ENCODE results near the gene RAB34.
A peak's percentile ranks its signal among the peaks of the same experiment; 100 is the strongest.
"Not testable (repeated sequence)": the region's sequence is repeated elsewhere in the genome, so short reads cannot be mapped to it uniquely, and the experiment has no call there.

Gene RAB34

DNA sequence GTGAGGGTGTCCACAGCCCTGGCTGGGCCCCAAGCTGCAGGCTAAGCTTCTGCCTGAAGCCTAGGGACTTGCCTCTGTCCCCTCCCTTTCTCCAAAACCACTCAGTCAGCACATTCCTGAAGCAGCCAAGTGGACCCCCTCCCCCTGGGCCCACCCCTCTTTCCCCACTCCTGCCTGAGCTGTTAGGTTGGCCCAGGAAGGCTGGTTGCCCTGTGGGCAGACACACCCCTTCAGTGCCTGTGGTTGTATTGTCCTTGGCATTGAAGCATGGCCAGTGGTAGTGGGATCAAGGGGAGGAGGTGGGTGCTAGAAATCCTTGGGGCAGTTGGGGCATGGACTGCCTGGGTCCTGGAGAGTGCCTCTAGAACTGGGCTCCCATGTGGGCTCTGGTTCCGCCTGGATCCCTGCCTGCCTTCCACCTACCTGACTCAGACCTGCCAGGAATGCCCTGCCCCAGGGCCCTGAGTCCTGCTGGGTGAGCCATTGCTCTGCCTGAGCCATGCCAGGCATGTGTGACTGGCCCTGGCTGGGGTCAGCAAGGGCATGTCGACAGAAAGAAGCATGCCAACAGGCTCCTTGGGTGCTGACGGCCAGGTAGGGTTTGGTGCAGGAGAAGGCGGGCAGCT lies 28.2 kb upstream of the RAB34 start:
- no peak for DNase-seq

DNA sequence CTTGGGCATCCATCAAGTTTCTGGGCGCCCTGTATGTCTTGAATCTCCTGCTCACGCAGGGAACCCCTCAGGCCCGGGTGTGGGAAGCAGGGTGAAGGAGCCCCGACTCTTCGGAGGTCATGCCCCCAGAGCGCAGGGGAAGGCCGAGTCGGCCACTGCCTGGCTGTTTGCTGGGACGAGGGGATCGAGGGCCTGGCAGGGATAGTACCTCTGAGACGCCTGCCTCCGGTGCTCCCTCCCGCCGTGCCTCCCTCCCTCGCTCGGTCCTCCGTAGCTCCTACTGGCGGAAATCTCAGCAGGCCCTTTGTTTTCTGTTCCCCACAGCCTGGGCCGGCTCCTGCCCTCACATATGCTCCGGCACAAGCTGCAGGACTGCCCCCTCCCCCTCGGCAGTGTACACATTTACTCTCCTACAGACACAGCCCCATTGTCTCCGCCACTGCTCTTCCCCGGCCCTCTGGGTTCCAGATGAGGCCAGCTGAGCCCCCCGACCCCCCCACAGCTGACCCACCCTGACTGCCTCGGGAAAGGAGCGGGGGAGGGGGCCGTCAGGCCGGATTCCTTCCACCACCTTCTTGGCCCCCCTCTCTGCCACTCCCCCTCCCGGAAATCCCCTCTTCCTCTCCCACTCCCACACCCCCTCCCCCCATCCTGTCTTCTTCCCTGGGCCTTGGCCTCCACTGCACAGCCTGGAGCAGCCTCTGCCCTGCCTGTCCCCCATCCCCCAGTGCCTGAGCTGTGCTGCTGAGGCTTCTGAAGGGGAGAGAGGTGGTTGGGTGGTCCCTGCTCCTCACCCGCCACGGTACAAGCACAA lies 27.5 kb upstream of the RAB34 start:
- no peak for DNase-seq

DNA sequence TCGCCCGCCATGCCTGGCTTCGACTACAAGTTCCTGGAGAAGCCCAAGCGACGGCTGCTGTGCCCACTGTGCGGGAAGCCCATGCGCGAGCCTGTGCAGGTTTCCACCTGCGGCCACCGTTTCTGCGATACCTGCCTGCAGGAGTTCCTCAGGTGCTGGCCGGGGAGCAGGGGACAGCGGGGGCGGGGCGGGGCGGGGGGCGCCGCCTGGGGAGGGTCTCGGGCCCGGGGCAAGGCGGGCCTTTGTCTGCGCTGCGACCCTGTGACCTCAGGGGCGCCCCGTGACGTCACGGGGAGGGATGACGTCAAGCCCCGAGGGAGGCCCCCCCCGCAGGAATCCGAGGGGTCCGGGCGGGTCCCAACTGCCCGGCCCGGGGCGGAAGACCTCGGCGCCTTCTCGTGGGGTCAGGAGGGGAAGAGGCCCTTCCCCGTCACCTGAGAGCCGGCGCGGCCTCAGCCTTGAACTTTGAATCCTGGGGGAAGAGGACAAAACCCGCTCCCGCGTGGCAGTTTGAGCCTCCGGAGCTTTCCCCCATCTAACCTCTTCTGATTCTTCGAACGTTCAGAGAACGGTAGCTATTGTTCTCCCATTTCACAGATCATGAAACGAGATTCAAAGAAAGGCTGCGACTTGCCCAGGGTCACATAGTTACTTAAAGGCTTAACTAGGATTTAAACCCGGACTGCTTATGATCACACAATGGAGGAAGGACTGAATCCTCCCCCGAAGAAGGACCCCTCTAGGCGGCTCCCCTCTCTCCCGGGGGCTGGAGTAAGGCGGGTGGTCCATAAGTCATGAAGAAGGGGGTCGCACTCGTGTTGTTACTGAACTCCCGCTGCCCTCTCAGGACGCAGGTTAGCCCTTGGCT lies 26.7 kb upstream of the RAB34 start:
- DNase-seq: peak; percentile 75

DNA sequence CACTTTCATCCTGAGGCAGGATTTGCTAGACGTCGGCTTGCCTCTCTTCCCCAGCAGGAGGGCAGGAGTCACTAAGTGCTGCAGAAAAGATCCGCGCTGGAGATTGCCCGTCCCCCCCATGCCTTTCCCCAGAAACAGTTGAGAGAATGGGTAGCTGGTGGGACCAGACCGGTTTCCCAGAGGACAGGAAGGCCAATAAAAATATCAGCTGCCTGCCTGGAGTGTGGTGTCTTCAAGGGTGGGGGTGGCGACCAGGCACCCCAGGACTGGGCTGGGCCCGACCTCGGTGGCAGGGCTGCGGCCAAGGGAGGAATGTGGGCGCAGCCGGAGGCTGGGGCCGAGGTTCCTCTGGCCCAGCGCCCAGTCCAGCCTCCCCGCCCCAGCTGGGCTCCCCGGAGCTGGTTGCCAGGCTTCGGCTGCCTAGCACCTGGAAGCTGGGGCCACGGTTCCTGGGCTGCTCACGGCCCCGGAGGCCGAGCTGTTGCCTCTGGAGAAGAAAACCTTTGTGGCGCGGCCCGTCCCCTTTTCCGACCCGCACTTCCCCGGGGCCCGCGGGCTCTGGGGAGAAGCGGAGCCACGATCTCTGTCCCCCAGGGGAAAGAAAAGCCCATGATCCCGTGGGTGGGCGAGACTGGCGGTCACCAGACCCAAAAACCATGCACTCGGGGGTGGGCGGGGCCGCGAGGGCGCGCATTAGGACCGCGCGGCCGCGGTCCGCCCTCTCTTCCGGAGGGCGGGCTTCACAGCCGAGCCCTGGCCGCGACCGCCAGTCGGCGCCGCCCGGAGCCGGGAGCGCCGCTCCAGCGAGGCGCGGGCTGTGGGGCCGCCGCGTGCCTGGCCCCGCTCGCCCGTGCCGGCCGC lies 25.8 kb upstream of the RAB34 start, which contains the start of gene TRAF4:
TRAF4 (plus strand) TSS at position 769 of the 861 bp plus-strand sequence. CDS start 102 bp downstream, outside the sequence.
- DNase-seq: peak; percentile 69

DNA sequence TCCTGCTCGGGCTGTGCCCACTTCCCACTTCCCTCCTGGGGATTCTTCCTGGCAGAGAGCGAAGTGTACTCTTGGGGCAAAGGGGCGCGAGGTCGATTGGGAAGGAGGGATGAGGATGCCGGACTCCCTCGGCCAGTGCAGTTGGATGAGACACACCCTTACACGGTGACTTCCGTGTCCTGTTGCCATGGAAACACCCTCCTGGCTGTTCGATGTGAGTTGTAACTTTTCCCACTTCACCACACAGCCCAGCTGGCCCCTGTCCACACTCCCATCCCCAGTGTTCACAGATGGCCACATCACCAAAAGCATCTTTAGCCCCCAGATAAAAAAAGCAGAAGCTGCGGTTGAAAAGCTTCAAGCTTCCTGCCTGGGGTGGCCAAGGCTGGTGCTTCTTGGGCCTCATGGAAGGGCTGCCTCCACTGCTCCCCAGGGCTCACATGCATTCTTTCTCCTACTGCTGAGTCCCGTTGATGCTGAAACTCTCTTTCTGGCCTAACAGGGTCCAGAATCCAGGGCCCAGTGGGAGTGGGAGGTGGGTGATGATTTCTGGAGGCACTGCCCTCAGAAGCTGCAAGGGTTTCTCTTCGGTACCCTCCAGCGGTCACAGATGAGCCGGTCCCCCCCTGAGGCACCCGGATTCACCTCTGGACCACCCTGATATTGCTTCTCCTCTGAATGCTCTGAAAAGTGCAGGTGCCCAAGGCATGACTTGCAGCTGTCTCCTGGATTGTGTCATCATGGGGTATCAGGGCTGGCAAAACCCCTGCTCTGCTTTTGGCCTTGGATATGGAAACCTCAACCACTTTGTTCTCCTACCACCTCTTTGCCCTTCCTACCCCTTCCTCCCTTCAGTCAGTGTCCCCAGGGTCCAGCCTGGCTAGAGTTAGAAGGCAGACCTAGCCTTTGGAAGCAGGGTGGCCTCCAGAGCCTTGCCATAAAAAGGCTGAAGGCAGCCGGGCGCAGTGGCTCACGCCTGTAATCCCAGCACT lies 24.0 kb upstream of the RAB34 start:
- no peak for DNase-seq

DNA sequence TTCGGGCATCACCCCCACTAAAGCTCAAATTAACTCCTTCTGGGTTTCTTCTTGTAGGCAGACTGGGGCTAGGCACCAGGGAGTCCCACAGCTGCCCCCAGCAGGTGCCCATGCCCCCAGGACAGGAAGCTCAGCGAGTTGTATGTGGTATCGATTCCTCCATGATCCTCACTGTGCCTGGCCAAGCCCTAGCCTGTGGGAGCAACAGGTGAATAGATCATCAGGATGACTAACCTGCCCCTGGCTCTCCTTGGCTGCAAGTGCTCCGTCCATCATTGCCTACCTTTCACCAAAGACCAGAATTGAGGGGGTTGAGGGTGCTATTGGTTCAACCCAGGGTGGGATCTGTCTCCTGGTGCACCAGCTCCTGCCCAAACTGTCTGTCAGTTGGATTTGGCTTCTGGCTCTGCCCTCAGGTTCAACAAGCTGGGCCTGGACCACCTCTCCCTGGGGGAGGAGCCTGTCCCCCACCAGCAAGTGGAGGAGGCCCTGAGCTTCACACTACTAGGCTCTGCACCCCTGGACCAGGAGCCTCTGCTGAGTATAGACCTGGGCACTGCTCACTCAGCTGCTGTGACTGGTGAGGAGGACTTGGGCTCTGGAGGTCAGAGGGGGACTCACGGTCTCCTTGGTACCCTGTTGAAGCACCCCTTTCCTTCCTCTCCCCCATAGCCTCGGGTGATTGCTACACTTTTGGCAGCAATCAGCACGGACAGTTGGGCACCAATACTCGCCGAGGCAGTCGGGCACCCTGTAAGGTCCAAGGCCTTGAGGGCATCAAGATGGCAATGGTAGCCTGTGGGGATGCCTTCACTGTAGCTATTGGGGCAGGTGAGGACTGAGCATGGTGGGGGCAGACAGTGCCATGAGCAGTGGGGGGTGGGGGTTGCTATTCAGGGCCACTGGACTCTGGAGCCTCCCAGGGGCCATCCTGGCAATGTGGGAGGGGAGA lies 23.0 kb upstream of the RAB34 start:
- no peak for DNase-seq

DNA sequence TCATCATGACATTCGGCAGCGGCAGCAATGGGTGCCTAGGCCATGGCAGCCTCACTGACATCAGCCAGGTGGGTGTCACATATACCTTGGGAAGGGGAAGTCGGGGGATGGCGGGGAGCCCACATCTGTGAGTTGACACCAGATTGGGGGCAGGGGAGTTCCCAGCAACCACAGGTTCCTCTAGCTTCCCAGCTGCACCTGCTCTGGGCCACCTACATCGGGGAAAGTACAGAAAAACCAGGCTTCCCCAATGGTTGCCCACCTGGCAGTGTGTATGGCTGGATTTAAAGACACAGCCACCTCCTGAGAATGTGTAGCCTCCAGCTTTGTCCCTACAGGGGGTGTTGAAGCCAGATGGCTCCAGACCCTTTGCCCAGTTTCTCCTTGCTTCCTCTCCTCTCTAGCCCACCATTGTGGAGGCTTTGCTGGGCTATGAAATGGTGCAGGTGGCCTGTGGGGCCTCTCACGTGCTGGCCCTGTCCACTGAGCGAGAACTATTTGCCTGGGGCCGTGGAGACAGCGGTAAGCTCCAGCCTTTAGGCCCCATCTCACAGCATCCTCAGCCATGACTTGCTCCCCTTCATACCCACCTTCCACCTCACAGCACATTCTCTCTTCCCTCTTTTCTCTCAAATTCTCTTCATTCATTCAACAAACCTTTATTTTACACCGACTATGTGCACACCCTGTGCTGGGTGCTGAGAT lies 21.2 kb upstream of the RAB34 start:
- DNase-seq: peak; percentile 62

DNA sequence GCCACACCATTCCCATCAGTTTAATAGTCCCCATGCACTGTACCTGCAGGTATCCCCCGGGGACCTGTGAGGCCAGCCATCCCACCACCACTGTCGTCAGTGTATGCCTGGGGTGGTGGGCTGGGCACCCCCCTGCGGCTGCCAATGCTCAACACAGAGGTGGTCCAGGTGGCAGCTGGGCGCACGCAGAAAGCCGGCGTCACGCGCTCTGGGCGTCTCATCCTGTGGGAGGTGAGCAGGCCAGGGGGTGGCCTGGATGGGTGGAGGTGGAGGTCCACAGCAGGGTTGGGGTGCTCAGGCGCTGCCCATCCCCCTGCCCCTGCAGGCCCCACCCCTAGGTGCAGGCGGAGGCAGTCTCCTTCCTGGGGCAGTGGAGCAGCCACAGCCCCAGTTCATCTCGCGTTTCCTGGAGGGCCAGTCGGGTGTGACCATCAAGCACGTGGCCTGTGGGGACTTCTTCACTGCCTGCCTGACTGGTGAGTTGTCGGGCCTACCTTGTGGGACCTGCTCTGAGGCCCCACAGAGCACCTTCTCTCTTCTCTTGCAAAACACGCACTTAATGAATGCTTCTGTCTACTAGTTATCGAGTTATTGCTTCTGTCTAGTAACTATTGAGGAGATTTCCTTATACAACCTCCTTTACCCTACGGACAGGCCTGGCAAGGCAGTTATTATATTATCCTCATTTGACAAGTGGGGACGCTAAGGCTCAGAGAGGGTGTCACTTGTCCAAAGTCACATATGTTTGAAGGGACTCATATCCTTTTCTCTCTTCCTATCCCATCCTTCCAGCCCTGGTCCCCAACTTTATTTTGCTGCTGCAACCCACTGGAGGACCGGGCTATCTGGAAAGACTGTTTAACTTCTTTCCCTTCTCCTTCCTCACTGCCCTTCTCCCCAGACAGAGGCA lies 20.4 kb upstream of the RAB34 start:
- no peak for DNase-seq

DNA sequence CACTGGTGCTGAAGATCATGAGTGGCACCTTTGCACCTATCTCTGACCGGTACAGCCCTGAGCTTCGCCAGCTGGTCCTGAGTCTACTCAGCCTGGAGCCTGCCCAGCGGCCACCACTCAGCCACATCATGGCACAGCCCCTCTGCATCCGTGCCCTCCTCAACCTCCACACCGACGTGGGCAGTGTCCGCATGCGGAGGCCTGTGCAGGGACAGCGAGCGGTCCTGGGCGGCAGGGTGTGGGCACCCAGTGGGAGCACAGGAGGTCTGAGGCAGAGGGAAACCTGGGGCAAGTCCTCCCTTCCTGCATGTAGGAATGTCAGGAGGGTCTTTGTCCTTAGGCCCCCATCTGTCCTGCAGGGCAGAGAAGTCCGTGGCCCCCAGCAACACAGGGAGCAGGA lies 19.6 kb upstream of the RAB34 start:
- DNase-seq: no peak

DNA sequence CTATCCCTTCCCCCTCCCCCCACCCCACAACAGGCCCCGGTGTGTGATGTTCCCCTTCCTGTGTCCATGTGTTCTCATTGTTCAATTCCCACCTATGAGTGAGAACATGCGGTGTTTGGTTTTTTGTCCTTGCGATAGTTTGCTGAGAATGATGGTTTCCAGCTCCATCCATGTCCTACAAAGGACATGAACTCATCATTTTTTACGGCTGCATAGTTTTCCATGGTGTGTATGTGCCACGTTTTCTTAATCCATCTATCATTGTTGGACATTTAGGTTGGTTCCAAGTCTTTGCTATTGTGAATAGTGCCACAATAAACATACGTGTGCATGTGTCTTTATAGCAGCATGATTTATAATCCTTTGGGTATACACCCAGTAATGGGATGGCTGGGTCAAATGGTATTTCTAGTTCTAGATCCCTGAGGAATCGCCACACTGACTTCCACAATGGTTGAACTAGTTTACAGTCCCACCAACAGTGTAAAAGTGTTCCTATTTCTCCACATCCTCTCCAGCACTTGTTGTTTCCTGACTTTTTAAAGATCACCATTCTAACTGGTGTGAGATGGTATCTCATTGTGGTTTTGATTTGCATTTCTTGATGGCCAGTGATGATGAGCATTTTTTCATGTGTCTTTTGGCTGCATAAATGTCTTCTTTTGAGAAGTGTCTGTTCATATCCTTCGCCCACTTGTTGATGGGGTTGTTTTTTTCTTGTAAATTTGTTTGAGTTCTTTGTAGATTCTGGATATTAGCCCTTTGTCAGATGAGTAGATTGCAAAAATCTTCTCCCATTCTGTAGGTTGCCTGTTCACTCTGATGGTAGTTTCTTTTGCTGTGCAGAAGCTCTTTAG lies 18.5 kb upstream of the RAB34 start:
- not testable (repeated sequence) for DNase-seq

DNA sequence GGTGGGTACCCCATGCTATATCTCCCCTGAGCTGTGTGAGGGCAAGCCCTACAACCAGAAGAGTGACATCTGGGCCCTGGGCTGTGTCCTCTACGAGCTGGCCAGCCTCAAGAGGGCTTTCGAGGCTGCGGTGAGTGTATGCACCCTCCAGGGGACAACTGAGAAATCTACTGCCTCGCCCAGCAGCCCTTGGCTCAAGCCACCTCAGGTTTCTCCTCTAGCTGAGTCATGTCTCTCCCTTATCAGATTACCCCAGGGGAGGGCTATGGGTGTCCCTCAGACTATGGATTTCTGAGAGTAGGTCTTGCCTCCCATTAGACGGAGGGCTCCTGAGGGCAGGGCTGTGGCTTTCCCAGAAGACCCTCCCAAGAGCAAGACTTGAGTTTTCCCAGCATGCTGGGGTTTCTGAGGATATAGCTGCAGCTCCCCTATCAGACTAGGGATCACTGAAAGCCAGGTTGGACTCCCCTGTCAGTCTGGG lies 17.6 kb upstream of the RAB34 start:
- DNase-seq: no peak

DNA sequence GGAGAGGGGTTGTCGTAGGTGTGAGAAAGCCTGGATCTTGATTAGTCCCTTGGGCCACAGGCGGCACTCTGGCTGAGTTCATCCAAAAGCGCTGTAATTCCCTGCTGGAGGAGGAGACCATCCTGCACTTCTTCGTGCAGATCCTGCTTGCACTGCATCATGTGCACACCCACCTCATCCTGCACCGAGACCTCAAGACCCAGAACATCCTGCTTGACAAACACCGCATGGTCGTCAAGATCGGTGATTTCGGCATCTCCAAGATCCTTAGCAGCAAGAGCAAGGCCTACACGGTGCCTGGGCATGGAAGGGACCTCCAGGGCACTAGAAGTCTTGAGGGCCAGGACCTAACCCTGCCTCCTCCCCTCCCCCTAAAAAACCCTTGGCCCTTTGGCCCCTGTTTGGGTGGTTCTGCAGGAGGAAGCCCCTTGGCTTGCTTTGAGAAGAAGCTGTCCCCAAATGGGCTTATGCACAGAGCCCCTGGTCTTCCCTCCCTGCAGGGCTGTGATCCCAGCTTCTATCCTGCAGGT lies 17.1 kb upstream of the RAB34 start:
- DNase-seq: no peak

DNA sequence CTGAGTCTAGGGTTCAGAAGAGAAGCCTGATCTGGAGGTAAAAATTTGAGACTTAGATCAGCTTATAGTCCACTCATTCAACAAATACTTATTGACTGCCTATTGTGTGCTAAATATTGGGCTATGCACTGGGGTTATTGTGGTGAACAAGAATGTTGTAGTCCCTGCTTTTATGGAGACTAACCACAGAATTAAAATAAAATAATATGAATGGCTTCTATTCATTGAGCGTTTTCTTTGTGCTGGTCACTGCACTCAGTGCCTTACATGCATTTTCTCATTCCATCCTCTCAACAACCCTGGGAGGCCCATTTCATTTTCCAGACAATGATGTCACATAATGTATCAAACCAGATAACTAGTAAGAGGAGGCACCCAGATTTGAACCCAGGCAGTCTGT lies 15.7 kb upstream of the RAB34 start:
- no peak for DNase-seq

DNA sequence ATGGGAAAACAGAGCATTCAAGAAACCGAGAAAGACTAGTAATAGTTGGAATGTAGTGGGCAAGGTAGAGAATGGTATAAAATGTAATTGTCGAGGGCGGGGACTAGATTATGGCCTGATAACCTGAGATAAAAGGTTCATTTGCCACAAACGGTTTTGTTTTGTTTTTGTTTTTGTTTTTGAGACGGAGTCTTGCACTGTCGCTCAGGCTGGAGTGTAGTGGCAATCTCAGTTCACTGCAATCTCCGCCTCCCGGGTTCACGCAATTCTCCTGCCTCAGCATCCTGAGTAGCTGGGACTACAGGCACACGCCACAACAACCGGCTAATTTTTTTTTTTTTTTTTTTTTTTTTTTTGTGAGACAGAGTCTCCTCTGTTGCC lies 12.3 kb upstream of the RAB34 start:
- no peak for DNase-seq

DNA sequence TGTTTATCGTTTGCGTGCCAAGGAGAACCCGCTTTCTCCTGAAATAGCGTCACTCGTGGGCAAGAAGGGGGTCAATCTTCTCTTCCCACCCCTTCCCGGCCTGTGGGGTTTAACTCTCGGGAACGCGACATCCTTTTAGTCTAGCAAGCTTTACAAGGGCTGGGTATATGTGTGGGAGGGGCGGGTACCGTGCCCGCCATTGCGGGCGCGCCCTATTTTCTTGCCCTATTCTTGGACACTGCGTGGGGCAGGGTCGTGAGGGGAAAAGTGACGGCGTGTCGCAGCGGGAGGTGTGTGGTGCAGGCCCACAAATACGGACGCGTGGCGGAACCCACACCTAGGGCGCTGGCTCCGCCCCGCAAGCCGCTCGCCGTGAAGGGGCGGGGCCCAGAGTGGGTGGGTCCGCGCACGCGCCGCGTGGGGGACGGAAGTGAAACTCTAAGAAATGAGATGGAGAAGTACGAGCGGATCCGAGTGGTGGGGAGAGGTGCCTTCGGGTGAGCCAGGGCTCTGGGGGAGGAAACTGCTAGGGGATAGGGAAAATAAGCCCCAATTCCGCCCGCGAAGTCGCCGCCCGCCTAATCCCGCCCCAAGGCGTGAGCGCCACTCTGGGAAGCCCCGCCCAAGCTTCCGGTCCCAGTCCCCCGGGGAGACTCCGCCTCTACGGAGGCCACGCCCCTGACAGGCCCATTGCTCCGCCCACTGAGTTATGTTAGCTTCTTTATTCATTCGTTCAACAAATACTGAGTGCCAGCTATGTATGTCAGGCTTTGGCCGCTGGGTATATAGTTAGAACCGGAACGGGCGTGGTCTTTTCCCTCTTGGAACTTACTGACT lies 10.9 kb upstream of the RAB34 start, which contains the start of gene NEK8:
NEK8 (plus strand) TSS at position 425 of the 837 bp plus-strand sequence; CDS start at position 451, 26 bp downstream.
- DNase-seq: peak; percentile 99

All from activated T-cell treated with anti-CD3 and anti-CD28 coated beads for 4 hours (primary cell).